Bronchial epithelial cell (primary cell): ENCODE data around the gene CEP19. TPM values are rescaled to one million over a fixed set of nuclear protein-coding genes. Genes with fewer than 3 reads are reported as not detected.
"Not testable (repeated sequence)": the region's sequence is repeated elsewhere in the genome, so short reads cannot be mapped to it uniquely, and the experiment has no call there.

Source experiments
- DNase-seq: peaks from one replicate; pipeline ENCODE4 v3.0.0-alpha.2; 2010; ENCODE audit warnings: low read depth
- FAIRE-seq: peaks from 2 replicates; lab custom pipeline; 2011; peaks lifted over from hg19 to GRCh38; lab: Jason Lieb, UNC
- H3K27me3 ChIP-seq: 2 replicates; pipeline ENCODE4 v1.5.1; 2011; ENCODE audit warnings: low read length; ENCODE audit not compliant: control insufficient read depth, insufficient read depth
- H3K36me3 ChIP-seq: 2 replicates; pipeline ENCODE4 v1.5.1; 2011; ENCODE audit warnings: low read length; ENCODE audit not compliant: control insufficient read depth, insufficient read depth
- H3K4me3 ChIP-seq: 2 replicates; pipeline ENCODE4 v1.5.1; 2011; ENCODE audit warnings: mild to moderate bottlenecking, low read depth, low read length, control low read depth
- total RNA-seq: library from RNA; depleted of rRNA; stranded (reverse); fragments of >200 nt; gene quantifications from 2 replicates; pipeline ENCODE4 v1.2.1, GENCODE V29; 2014
- TF ChIP-seq, protein P1 (sequence below): IDR thresholded peaks from 2 replicates; pipeline ENCODE4 v1.5.1; 2011; ENCODE audit warnings: mild to moderate bottlenecking, moderate library complexity, low read length, control low read depth, inconsistent platforms; ENCODE audit not compliant: insufficient read depth, severe bottlenecking

The CEP19 gene
- total RNA-seq, 1 donor from 2014 or later = 1.3 TPM

DNA sequence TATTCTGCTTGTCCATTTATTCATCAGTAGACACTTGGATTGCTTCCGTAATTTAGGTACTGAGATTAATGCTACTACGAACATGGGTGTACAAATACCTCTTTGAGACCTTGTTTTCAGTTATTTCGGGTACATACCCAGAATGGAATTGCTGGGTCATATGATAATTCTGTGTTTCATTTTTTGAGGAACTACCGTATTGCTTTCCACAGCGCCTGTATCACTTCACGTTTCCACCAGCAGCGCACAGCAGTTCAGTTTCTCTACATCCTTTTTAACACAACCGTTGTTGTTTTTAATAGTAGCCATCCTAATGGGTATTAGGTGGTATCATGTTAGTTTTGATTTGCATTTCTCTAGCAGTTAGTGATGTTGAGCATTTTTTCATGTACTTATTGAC lies 37.1 kb upstream of the CEP19 start:
- Histone ChIP-seq H3K27me3 (no peaks in the 10 kb centered on the region), H3K4me3 (no peak overlapping the region), H3K36me3 (no peaks in the 10 kb centered on the region)
- TF ChIP-seq, protein P1, sequence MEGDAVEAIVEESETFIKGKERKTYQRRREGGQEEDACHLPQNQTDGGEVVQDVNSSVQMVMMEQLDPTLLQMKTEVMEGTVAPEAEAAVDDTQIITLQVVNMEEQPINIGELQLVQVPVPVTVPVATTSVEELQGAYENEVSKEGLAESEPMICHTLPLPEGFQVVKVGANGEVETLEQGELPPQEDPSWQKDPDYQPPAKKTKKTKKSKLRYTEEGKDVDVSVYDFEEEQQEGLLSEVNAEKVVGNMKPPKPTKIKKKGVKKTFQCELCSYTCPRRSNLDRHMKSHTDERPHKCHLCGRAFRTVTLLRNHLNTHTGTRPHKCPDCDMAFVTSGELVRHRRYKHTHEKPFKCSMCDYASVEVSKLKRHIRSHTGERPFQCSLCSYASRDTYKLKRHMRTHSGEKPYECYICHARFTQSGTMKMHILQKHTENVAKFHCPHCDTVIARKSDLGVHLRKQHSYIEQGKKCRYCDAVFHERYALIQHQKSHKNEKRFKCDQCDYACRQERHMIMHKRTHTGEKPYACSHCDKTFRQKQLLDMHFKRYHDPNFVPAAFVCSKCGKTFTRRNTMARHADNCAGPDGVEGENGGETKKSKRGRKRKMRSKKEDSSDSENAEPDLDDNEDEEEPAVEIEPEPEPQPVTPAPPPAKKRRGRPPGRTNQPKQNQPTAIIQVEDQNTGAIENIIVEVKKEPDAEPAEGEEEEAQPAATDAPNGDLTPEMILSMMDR = no peak
- FAIRE-seq = no peak
- no peak for DNase-seq

DNA sequence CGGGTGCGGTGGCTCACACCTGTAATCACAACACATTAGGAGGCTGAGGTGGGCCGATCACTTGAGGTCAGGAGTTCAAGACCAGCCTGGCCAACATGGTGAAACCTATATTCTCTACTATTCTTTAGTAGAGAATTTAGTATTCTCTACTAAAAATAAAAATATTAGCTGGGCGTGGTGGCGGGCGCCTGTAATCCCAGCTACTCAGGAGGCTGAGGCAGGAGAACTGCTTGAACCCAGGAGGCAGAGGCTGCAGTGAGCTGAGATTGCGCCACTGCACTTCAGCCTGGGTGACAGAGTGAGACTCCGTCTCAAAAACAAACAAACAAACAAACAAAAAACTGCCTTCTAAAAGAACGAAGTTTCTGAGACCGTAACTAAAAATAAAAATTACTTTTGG lies 31.5 kb upstream of the CEP19 start:
- H3K4me3 ChIP-seq, FAIRE-seq, DNase-seq, H3K36me3 ChIP-seq, H3K27me3 ChIP-seq: not testable (repeated sequence)

DNA sequence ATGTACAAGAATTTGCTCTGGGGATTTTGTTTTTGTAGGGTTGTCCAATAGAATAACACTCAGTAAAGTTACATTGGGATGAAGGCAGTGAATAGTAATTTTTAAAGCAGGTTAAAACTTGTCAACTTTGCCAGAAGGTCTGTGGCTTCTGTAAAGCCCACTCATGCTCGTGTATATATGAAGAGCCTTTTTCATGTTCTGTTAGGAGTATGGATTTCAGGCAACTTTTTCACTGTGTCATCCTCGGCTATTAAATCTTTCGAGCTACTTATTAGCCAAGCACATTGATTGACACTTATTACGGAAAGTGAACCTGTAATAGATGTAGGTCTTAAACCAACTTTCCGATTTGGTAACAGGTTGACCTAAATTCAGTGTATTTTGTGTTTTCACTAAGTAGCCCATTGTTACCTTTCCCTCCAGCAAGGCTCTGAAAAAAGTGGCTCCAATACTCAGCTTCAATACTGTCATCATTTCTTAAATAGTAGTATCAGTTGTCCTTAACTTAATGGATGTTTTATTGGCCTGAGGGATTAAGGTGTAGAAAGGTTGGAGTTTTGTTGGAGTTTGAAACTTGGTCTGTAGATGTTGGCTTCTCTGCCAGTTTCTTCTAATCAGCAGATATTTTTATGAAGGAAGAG lies 29.3 kb upstream of the CEP19 start:
- Histone ChIP-seq H3K4me3 (peak overlapping the region; percentile 65), H3K36me3 (no peaks in the 10 kb centered on the region), H3K27me3 (no peaks in the 10 kb centered on the region)
- TF ChIP-seq, protein P1 = no peak
- DNase-seq (peak; percentile 38), FAIRE-seq (no peak)

DNA sequence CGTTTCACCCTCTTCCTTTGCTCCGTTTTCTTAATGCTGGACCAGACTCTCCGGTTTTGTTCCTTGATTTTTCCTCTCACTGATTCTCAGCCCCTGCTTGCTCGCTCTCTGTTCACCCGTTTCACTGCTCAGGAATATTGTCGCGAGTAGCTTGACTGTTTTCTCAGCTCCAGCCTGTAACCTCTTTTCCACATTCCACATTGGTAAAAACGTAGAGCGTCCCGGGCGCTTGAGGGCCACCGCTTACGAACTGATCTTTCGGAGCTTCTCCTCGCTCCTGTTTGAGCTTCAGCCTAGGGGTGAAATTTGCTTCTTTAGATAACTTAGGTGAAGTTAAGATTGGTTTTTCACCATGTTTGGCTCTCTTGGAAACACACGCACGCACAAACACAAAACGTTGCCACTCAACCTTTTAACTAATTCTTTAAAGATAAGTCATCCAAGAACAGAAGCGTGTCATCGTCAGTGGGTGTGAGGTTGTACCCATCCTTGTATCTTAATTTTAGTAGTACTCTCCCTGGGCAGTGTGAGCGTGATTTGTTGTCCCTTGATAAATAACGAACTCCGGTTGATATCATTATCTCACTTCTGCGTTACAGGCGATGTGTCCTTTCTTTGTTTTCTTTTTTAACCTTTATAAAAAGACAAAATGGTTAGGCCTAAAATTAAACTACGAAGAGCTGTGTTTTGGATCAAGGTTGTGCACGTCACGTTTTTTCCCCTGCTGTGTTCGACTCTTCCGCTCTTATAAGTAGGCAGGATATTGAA lies 28.6 kb upstream of the CEP19 start:
- FAIRE-seq (no peak), DNase-seq (peak; percentile 56)
- Histone ChIP-seq H3K27me3 (no peaks in the 10 kb centered on the region), H3K36me3 (no peaks in the 10 kb centered on the region), H3K4me3 (peak overlapping the region; percentile 65)
- TF ChIP-seq, protein P1 = no peak

DNA sequence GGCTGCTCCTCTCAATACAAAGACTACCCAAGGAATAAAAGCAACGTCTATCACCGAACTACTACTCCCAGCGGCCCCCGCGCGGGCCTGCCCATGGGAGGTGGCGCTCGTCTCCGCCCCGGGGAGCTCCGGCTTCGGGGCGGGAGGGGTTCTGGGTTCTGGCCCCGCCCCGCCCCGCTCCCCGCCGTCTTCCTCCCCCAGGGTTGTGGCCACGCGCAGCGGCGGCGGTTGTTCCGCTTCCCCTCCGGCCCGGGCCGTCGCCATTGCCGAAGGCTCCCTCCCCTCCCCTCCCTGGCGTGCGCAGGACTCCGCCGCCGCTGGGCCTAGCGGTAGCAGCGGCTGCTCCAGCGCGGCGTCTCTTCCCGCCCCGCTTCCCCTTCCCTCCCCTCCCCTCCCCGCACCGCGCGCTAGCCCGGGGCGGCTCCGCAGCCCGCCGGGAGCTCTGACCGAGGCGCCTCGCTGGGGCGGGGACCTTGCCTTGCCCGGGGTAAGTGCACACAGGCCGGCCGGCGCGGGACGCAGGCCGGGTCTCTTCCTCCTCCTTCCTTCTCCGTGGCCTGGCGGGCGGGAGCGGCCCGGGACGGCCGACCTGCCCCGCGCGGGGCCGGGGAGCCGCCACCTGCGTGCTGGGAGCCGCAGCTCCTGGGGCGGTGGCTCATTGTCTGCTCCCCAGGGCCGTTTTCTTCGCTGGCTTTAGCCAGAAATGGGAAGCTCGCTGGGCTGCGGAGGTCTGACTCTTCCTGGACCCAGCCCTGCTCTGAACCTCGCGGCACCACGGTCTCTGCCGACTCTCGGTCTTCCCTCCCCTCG lies 27.8 kb upstream of the CEP19 start, which contains the start of gene PAK2:
Gene PAK2, plus strand, starts transcription at position 187 of the 810 bp plus-strand sequence. CDS start 42,790 bp downstream, outside the sequence.
- no peak for FAIRE-seq
- Histone ChIP-seq H3K27me3 (no peaks in the 10 kb centered on the region), H3K36me3 (no peaks in the 10 kb centered on the region), H3K4me3 (peak within 1 kb of the TSS; percentile 65)
- DNase-seq = peak; percentile 64
- TF ChIP-seq, protein P1 = no peak

DNA sequence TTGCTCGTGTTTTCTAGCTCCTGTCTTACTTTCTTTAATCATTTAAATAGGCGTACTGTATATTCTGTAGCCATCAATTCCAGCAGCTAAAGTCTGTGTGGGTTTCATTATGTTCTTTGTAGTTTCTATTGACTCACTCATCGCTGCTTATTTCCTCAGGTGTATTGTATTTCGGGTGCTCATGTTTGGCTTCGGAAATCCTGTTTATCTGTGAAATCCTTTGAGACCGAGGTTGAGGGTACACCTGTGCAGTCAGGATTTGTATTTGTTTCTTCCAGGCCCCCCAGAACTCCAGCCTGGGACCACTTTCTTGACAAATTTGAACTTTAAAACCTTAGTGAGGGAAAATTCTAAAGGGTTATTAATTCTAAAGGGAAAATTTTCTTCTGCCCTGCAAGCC lies 25.6 kb upstream of the CEP19 start:
- H3K4me3 ChIP-seq = no peak overlapping the region
- DNase-seq (no peak), FAIRE-seq (no peak)
- H3K27me3 ChIP-seq = no peaks in the 10 kb centered on the region
- TF ChIP-seq, protein P1 = no peak
- H3K36me3 ChIP-seq = no peaks in the 10 kb centered on the region
